Fibroblast of skin of abdomen (primary cell): ENCODE measurements around the gene UBE2D1.
A peak's percentile ranks its signal among the peaks of the same experiment; 100 is the strongest.
"Not testable (repeated sequence)": the region's sequence is repeated elsewhere in the genome, so short reads cannot be mapped to it uniquely, and the experiment has no call there.

Experiments
- DNase-seq: peaks from one replicate; pipeline ENCODE4 v3.0.0-alpha.2; 2013

The UBE2D1 gene

GRCh38 chr10:58384544-58384998 lies 49.8 kb downstream of the UBE2D1 start:
- DNase-seq = no peak

- DNase-seq = peak; percentile 95
These were observed 50.4 kb downstream of the UBE2D1 start, which contains the start of gene TFAM for GRCh38 chr10:58384999-58385783. TSS of gene TFAM (plus strand) at chr10:58385410. CDS start at chr10:58385548, 138 bp downstream.

GRCh38 chr10:58385784-58386112 lies 50.9 kb downstream of the UBE2D1 start:
- peak; percentile 17 for DNase-seq

GRCh38 chr10:58389024-58389423 lies 54.2 kb downstream of the UBE2D1 start:
- DNase-seq = no peak

GRCh38 chr10:58393317-58393716 lies 58.5 kb downstream of the UBE2D1 start:
- DNase-seq = no peak

GRCh38 chr10:58394471-58394870 lies 59.7 kb downstream of the UBE2D1 start:
- DNase-seq = no peak

- DNase-seq = no peak
These were observed 61.3 kb downstream of the UBE2D1 start for GRCh38 chr10:58396057-58396456.

GRCh38 chr10:58397830-58398229 lies 63.0 kb downstream of the UBE2D1 start:
- DNase-seq = no peak

GRCh38 chr10:58399410-58399809 lies 64.6 kb downstream of the UBE2D1 start:
- peak; percentile 43 for DNase-seq

- DNase-seq = no peak
These were observed 65.8 kb downstream of the UBE2D1 start for GRCh38 chr10:58400609-58401008.

GRCh38 chr10:58404001-58404400 lies 69.2 kb downstream of the UBE2D1 start:
- DNase-seq = no peak

- DNase-seq = no peak
These were observed 75.3 kb downstream of the UBE2D1 start for GRCh38 chr10:58409956-58410610.

- DNase-seq = peak; percentile 75
These were observed 77.7 kb downstream of the UBE2D1 start for GRCh38 chr10:58412502-58412961.

GRCh38 chr10:58414270-58415041 lies 79.7 kb downstream of the UBE2D1 start:
- DNase-seq = peak; percentile 77

- DNase-seq = no peak
These were observed 81.0 kb downstream of the UBE2D1 start for GRCh38 chr10:58415757-58416156.

GRCh38 chr10:58417902-58418301 lies 83.1 kb downstream of the UBE2D1 start:
- DNase-seq = not testable (repeated sequence)
